Kidney epithelial cell (primary cell): Measurements from ENCODE around the gene NHLRC1. TPM values are rescaled to one million over a fixed set of nuclear protein-coding genes. Genes with fewer than 3 reads are reported as not detected.

Experiments
- DNase-seq: peaks from one replicate; pipeline ENCODE4 v3.0.0-alpha.2; 2010; ENCODE audit warnings: low read depth
- H3K27me3 ChIP-seq: 2 replicates; pipeline ENCODE4 v1.6.0; 2011; ENCODE audit warnings: low read length; ENCODE audit not compliant: control insufficient read depth, insufficient read depth
- H3K36me3 ChIP-seq: 2 replicates; pipeline ENCODE4 v1.5.1; 2011; ENCODE audit warnings: low read length; ENCODE audit not compliant: control insufficient read depth, insufficient read depth
- H3K4me3 ChIP-seq: 2 replicates; pipeline ENCODE4 v1.5.1; 2011; ENCODE audit warnings: low read depth, mild to moderate bottlenecking, control low read depth, low read length
- CTCF ChIP-seq: IDR thresholded peaks from 2 replicates; pipeline ENCODE4 v1.5.1; 2011; ENCODE audit warnings: mild to moderate bottlenecking, moderate library complexity, low read length, control low read depth, inconsistent platforms; ENCODE audit not compliant: insufficient read depth, poor library complexity, severe bottlenecking
- total RNA-seq: library from RNA; depleted of rRNA; stranded (reverse); fragments of >200 nt; gene quantifications from 2 replicates; pipeline ENCODE4 v1.2.3, GENCODE V29; 2015

Gene NHLRC1
- total RNA-seq, 1 donor from 2014 or later: 3.1 TPM

GRCh38 chr6:18162401-18162800, 39.9 kb upstream of the NHLRC1 start:
- Histone ChIP-seq H3K27me3 (no peaks in the 10 kb centered on the region), H3K36me3 (no peaks in the 10 kb centered on the region), H3K4me3 (no peak overlapping the region)
- no peak for TF ChIP-seq CTCF
- DNase-seq: no peak

GRCh38 chr6:18161431-18161830, 39.0 kb upstream of the NHLRC1 start:
- no peak overlapping the region for H3K4me3 ChIP-seq
- H3K27me3 ChIP-seq: no peaks in the 10 kb centered on the region
- DNase-seq: no peak
- no peaks in the 10 kb centered on the region for H3K36me3 ChIP-seq
- no peak for TF ChIP-seq CTCF

- no peaks in the 10 kb centered on the region for H3K36me3 ChIP-seq
- no peak overlapping the region for H3K4me3 ChIP-seq
- H3K27me3 ChIP-seq: no peaks in the 10 kb centered on the region
- no peak for DNase-seq
- no peak for TF ChIP-seq CTCF
These were observed 38.4 kb upstream of the NHLRC1 start for GRCh38 chr6:18160911-18161310.

- Histone ChIP-seq H3K27me3 (no peaks in the 10 kb centered on the region), H3K36me3 (no peaks in the 10 kb centered on the region), H3K4me3 (peak overlapping the region; percentile 86)
- TF ChIP-seq CTCF: peak; percentile 54
- no peak for DNase-seq
These were observed 33.5 kb upstream of the NHLRC1 start for GRCh38 chr6:18155864-18156421.

GRCh38 chr6:18155150-18155863, 32.8 kb upstream of the NHLRC1 start, which contains the start of gene KDM1B:
Gene KDM1B (plus strand): TSS chr6:18155422. CDS start chr6:18159896, 4,474 bp downstream.
- no peaks in the 10 kb centered on the region for H3K27me3 ChIP-seq
- peak within 1 kb of the TSS; percentile 86 for H3K4me3 ChIP-seq
- TF ChIP-seq CTCF: no peak
- DNase-seq: peak; percentile 77
- no peaks in the 10 kb centered on the region for H3K36me3 ChIP-seq

GRCh38 chr6:18154507-18155149, 32.2 kb upstream of the NHLRC1 start, which contains the start of gene TPMT:
Gene TPMT (minus strand): TSS chr6:18155077. CDS start chr6:18149127, 5,950 bp downstream.
- no peak for DNase-seq
- H3K4me3 ChIP-seq: peak within 1 kb of the TSS; percentile 86
- H3K27me3 ChIP-seq: no peaks in the 10 kb centered on the region
- H3K36me3 ChIP-seq: no peaks in the 10 kb centered on the region
- no peak for TF ChIP-seq CTCF
